ENCODE results near the gene URAD.
"Not testable (repeated sequence)": the region's sequence is repeated elsewhere in the genome, so short reads cannot be mapped to it uniquely, and the experiment has no call there.

Gene URAD, protein sequence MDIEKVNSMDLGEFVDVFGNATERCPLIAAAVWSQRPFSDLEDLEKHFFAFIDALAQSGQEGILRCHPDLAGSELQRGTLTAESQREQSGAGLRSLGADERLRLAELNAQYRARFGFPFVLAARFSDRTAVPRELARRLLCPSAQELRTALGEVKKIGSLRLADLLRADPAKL

DNA sequence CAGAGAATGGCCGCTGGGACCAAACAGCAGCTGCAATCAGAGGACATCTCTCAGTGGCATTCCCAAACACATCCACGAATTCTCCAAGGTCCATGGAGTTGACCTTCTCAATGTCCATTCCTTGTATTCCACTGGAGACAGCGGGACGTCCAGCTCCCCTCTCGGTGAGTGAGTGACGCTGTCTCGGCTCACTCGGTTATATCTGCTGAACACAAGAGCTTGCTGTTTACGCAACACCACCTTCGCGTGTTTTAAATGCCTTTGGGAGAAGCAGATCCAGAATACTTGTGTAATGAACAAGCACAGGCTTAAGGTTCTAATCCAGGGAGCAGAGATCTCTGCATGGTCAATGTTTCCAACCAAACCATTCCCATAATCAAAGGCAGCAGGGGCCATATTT lies at the start of gene URAD:
Gene URAD (minus strand): TSS at position 174 of the 400 bp plus-strand sequence. CDS start 56 bp downstream, at position 118.
- no peak within 1 kb of the TSS for H3K27ac ChIP-seq (ENCODE audit: low read depth, low read length)

DNA sequence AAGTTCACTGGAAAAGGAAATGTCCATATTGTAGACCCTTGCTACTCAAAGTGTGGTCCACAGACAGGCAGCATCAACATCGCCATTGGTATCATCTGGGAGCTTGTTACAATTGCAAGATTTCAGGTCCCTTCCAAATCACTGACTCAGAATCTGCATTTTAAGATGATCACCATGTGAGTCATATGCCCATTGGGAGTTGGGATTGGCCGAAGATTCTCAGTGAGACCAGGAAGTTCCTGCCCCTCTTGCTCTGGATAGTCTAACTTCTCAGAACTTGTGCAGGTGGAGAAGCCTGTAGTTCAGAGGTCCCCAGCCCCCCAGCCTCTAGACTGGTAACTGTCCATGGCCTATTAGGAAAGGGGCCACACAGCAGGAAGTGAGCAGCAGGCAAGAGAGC lies 48.9 kb upstream of the URAD start:
- Histone ChIP-seq H3K4me3 (ENCODE audit: low read depth, low read length) (no peak overlapping the region), H3K27me3 (ENCODE audit: control insufficient read depth, insufficient read depth, low read length) (no peaks in the 10 kb centered on the region), H3K9me3 (ENCODE audit: control insufficient read depth, insufficient read depth, low read depth, low read length) (peaks cover 10% of the 10 kb centered on the region), H3K9ac (ENCODE audit: low read length) (no peak overlapping the region), H3K36me3 (ENCODE audit: control insufficient read depth, insufficient read depth, low read length) (no peaks in the 10 kb centered on the region), H3K27ac (ENCODE audit: low read depth, low read length) (no peak overlapping the region), H3K4me1 (ENCODE audit: control insufficient read depth, insufficient read depth, low read length) (peaks cover 8% of the 10 kb centered on the region)

More for the DNA sequence above, at the start of gene URAD:
- H3K9me3 ChIP-seq (ENCODE audit: control insufficient read depth, insufficient read depth, low read depth, low read length), result no peaks in the 10 kb centered on the region
- H3K4me3 ChIP-seq (ENCODE audit: low read depth, low read length), result no peak within 1 kb of the TSS
- peaks cover 51% of the 10 kb centered on the region for H3K27me3 ChIP-seq (ENCODE audit: control insufficient read depth, insufficient read depth, low read length)
- no peaks in the 10 kb centered on the region for H3K36me3 ChIP-seq (ENCODE audit: control insufficient read depth, insufficient read depth, low read length)
- H3K9ac ChIP-seq (ENCODE audit: low read length), result no peak within 1 kb of the TSS
- H3K4me1 ChIP-seq (ENCODE audit: control insufficient read depth, insufficient read depth, low read length), result 0 out of 2 replicates have a peak, but pooled peaks cover 3% of the 10 kb centered on the region

DNA sequence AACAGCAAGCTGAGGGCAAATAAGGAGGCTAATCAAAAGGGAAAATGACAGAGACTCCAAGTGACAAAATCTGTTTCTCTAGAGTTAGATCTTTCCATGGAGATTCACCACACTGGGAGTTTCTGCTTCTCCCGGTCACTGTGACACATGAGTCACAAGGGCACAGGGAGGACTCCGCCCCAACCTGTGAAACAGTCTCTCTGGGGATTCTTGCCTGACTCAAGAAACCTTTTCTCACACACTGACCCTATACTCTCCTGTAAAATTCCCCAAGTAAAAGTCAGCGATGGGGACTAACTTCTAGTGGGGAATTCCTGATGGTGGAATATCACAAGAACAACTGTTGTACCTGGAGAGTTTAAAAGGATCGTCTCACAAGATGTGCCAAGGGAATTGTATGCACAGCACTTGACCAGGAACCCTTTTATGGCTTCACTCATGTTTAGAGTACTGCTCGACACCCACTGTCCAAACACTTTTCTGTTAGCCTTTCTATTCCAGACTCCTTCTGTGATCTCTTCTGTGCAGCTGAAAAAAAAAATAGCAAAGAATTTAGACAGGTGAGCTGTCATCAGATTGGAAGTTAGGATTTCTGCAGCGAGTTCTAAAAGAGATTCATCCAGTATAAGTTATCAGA lies 46.8 kb upstream of the URAD start:
- H3K4me3 ChIP-seq (ENCODE audit: low read depth, low read length), result no peak overlapping the region
- no peaks in the 10 kb centered on the region for H3K36me3 ChIP-seq (ENCODE audit: control insufficient read depth, insufficient read depth, low read length)
- no peak overlapping the region for H3K9ac ChIP-seq (ENCODE audit: low read length)
- H3K27ac ChIP-seq (ENCODE audit: low read depth, low read length), result no peak overlapping the region
- peaks cover 10% of the 10 kb centered on the region for H3K9me3 ChIP-seq (ENCODE audit: control insufficient read depth, insufficient read depth, low read depth, low read length)
- H3K27me3 ChIP-seq (ENCODE audit: control insufficient read depth, insufficient read depth, low read length), result no peaks in the 10 kb centered on the region
- H3K4me1 ChIP-seq (ENCODE audit: control insufficient read depth, insufficient read depth, low read length), result peaks cover 2% of the 10 kb centered on the region; the same call in 1 of the 2 replicates

DNA sequence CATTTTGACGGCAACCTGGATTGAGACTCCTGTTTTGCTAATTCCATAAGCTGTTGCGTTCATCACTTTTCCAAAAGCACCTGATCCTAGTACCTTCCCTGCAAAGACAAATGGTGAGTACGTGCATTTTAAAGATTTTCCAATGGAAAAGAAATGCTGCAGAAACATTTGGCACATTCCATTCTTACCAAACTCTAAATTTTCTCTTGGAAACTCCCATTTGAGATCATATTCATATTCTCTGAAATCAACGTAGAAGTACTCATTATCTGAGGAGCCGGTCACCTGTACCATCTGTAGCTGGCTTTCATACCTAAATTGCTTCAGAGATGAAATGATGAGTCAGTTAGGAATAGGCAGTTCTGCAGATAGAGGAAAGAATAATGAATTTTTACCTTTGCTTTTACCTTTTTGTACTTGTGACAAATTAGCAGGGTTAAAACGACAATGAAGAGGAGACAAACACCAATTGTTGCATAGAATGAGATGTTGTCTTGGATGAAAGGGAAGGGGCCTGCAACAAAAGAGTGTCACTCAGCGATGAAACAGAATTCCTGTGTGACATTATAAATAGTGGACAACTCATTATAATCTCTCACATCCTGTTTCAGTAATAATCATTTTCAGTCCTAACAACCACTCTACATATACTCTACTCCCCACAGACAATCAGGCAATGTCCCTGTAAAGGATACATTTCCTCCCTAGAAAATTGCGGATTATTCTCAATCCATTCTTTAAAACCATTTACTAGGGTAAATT lies 45.6 kb upstream of the URAD start:
- Histone ChIP-seq H3K27ac (ENCODE audit: low read depth, low read length) (no peak overlapping the region), H3K27me3 (ENCODE audit: control insufficient read depth, insufficient read depth, low read length) (no peaks in the 10 kb centered on the region), H3K4me3 (ENCODE audit: low read depth, low read length) (no peak overlapping the region), H3K4me1 (ENCODE audit: control insufficient read depth, insufficient read depth, low read length) (peaks cover 2% of the 10 kb centered on the region; the same call in 1 of the 2 replicates), H3K9ac (ENCODE audit: low read length) (no peak overlapping the region), H3K36me3 (ENCODE audit: control insufficient read depth, insufficient read depth, low read length) (no peaks in the 10 kb centered on the region), H3K9me3 (ENCODE audit: control insufficient read depth, insufficient read depth, low read depth, low read length) (peaks cover 10% of the 10 kb centered on the region)

DNA sequence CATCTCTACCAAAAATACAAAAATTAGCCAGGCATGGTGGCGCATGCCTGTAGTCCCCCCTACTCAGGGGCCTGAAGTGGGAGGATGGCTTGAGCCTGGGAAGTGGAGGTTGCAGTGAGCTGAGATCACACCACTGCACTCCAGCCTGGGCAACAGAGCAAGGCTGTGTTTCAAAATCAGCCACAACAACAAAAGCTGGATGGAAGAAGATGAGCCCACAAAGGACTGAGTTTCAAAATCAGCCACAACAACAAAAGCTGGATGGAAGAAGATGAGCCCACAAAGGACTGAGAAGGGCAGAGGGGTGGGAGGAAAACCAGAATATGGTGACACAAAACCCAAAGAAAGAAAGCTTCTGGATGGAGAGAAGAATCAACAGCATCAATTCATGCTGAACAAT lies 43.9 kb upstream of the URAD start:
- not testable (repeated sequence) for H3K9ac ChIP-seq (ENCODE audit: low read length); H3K4me1 ChIP-seq (ENCODE audit: control insufficient read depth, insufficient read depth, low read length); H3K27ac ChIP-seq (ENCODE audit: low read depth, low read length); H3K27me3 ChIP-seq (ENCODE audit: control insufficient read depth, insufficient read depth, low read length); H3K9me3 ChIP-seq (ENCODE audit: control insufficient read depth, insufficient read depth, low read depth, low read length); H3K4me3 ChIP-seq (ENCODE audit: low read depth, low read length); H3K36me3 ChIP-seq (ENCODE audit: control insufficient read depth, insufficient read depth, low read length)

DNA sequence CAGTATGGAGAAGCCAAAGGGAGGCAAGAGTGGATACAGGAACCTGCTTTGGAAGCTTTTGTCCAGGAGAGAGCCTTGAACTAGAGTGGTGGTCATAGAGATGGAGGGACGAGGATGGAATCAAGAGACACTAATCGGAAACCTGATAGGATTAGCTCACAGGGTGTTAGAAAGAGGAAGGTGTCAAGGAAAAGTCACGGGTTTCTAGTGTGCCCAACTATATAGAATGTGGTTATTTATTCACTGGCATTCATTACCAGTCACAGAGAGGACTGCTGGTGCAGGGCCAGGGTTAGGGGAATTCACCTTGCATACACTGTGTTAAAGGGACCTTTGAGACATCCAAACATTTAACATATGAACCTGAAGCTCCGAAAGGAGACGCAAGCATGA lies 43.4 kb upstream of the URAD start:
- H3K9me3 ChIP-seq (ENCODE audit: control insufficient read depth, insufficient read depth, low read depth, low read length), result no peaks in the 10 kb centered on the region
- no peaks in the 10 kb centered on the region for H3K27me3 ChIP-seq (ENCODE audit: control insufficient read depth, insufficient read depth, low read length)
- H3K4me1 ChIP-seq (ENCODE audit: control insufficient read depth, insufficient read depth, low read length), result peaks cover 2% of the 10 kb centered on the region; the same call in 1 of the 2 replicates
- no peak overlapping the region for H3K4me3 ChIP-seq (ENCODE audit: low read depth, low read length)
- no peaks in the 10 kb centered on the region for H3K36me3 ChIP-seq (ENCODE audit: control insufficient read depth, insufficient read depth, low read length)
- no peak overlapping the region for H3K9ac ChIP-seq (ENCODE audit: low read length)
- no peak overlapping the region for H3K27ac ChIP-seq (ENCODE audit: low read depth, low read length)

DNA sequence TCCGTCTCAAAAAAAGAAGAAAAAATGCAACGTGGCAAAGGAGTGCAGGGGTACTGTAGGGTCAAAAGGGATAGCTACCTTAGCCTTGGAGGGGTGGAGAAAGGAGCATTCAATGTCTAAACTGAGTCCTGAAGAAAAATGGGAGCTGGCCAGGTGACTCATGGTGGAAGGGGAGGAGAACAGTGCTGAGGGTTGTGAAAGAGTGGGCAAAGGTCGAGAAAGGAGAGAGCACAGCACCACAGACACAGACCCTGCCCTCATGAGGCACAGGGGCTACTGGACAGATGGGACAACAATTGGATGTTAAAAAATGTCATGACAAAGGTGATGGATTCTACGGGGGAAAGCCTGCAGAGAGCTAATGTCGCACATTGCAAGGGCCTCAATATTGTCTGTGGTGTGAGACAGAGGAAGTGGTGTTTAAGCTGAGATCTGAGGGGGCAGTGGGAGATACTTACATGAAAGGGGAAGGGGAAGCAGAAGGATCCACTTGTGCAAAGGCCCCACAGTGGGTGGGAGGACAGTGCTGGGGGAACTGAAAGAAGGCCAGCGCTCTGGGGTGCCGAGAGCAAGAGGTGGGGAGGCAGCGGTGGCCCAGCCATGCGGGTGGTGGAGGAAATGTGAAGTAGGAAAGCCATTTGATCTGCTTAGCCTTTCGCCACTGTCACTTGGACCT lies 42.9 kb upstream of the URAD start:
- Histone ChIP-seq H3K27ac (ENCODE audit: low read depth, low read length) (no peak overlapping the region), H3K9me3 (ENCODE audit: control insufficient read depth, insufficient read depth, low read depth, low read length) (no peaks in the 10 kb centered on the region), H3K9ac (ENCODE audit: low read length) (no peak overlapping the region), H3K4me3 (ENCODE audit: low read depth, low read length) (no peak overlapping the region), H3K27me3 (ENCODE audit: control insufficient read depth, insufficient read depth, low read length) (no peaks in the 10 kb centered on the region), H3K36me3 (ENCODE audit: control insufficient read depth, insufficient read depth, low read length) (no peaks in the 10 kb centered on the region), H3K4me1 (ENCODE audit: control insufficient read depth, insufficient read depth, low read length) (peaks cover 2% of the 10 kb centered on the region)

DNA sequence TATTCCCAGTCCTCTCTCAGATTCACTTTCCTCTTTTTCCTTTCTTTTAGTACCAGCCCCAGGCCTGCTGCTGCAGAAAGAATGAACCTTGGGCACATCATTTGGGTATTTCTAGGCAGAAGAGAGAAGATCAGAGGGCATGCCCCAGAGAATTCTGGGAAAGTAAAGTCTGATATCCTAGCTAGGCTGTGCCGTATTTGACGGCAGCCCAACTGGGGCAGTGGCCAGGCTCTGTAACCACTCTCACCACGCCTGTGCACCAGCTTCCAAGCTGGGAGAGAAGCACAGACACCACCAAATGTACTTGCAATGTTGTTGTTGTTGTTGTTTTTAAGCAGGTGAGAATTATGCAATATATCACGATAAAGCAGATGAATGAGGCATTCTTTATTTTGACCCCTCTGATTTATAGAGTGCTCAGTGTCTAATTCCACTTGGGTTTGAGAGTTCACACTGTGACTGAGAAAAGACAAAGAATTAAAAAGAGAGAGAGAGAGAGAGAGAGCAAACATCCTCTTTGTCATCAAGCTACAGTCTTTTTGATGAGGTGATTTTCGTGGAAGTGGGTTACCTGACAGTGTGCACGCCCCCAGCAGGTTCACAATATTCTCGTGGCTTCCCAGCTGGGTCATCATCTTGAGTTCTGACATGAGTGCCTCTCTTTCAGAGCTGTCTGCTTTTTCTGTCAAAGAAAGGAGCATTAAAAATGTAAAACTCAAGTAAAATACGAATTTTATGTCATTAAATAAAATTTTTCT lies 39.3 kb upstream of the URAD start:
- peaks cover 10% of the 10 kb centered on the region for H3K4me1 ChIP-seq (ENCODE audit: control insufficient read depth, insufficient read depth, low read length)
- H3K27ac ChIP-seq (ENCODE audit: low read depth, low read length), result no peak overlapping the region
- H3K9me3 ChIP-seq (ENCODE audit: control insufficient read depth, insufficient read depth, low read depth, low read length), result no peaks in the 10 kb centered on the region
- H3K27me3 ChIP-seq (ENCODE audit: control insufficient read depth, insufficient read depth, low read length), result no peaks in the 10 kb centered on the region
- no peak overlapping the region for H3K9ac ChIP-seq (ENCODE audit: low read length)
- H3K4me3 ChIP-seq (ENCODE audit: low read depth, low read length), result no peak overlapping the region
- H3K36me3 ChIP-seq (ENCODE audit: control insufficient read depth, insufficient read depth, low read length), result no peaks in the 10 kb centered on the region

DNA sequence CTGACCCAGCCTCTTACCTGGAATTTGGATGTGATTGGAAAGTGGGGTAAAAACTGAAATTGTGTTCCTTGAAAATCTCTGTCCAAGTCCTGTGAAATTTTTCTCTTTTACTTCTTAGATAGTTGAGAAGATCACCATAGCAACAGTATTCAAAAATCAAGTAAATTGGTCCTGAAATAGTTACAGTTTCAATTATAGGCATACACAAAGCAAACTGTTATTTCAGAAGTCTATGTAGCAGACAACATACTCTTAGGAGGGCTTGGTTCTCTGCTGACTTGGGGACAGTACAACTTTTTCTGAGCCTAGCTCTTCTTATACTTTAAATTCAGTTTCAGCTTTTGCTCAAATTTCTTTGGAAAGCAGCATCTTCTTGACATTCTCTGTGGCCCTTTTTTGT lies 38.6 kb upstream of the URAD start:
- H3K4me3 ChIP-seq (ENCODE audit: low read depth, low read length), result no peak overlapping the region
- no peak overlapping the region for H3K9ac ChIP-seq (ENCODE audit: low read length)
- H3K36me3 ChIP-seq (ENCODE audit: control insufficient read depth, insufficient read depth, low read length), result no peaks in the 10 kb centered on the region
- no peaks in the 10 kb centered on the region for H3K9me3 ChIP-seq (ENCODE audit: control insufficient read depth, insufficient read depth, low read depth, low read length)
- H3K4me1 ChIP-seq (ENCODE audit: control insufficient read depth, insufficient read depth, low read length), result peaks cover 16% of the 10 kb centered on the region
- H3K27ac ChIP-seq (ENCODE audit: low read depth, low read length), result no peak overlapping the region
- H3K27me3 ChIP-seq (ENCODE audit: control insufficient read depth, insufficient read depth, low read length), result no peaks in the 10 kb centered on the region

DNA sequence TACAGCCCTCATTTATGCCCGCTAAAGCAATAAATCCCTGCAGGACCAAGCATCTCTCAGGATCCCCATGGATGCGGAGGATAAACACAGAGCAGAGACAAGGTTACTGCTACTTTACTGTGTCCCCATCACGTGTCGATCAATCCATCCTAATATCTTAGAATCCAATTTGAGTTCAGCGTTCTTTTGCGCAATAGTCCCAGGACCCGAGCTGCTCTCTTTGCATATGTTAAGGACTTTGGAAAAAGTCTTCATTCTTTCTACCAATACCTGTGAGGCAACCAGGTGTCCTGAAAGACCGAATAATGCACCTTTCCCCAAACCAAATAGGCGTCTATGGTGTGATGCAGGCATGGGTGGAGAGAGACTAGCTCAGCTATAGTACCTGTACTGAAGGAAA lies 38.0 kb upstream of the URAD start:
- Histone ChIP-seq H3K36me3 (ENCODE audit: control insufficient read depth, insufficient read depth, low read length) (no peaks in the 10 kb centered on the region), H3K27ac (ENCODE audit: low read depth, low read length) (no peak overlapping the region), H3K9ac (ENCODE audit: low read length) (no peak overlapping the region), H3K4me1 (ENCODE audit: control insufficient read depth, insufficient read depth, low read length) (peaks cover 16% of the 10 kb centered on the region), H3K9me3 (ENCODE audit: control insufficient read depth, insufficient read depth, low read depth, low read length) (no peaks in the 10 kb centered on the region), H3K27me3 (ENCODE audit: control insufficient read depth, insufficient read depth, low read length) (no peaks in the 10 kb centered on the region), H3K4me3 (ENCODE audit: low read depth, low read length) (no peak overlapping the region)

Measured in HUES6 (cell line).